GM21447 (cell line): ENCODE results near the gene MATCAP1.

Experiments used
- ATAC-seq: cut with Tn5 transposase; IDR thresholded peaks from one replicate; pipeline ENCODE4 v1.9.1; 2021; ENCODE audit not compliant: unreplicated experiment

Gene MATCAP1

DNA sequence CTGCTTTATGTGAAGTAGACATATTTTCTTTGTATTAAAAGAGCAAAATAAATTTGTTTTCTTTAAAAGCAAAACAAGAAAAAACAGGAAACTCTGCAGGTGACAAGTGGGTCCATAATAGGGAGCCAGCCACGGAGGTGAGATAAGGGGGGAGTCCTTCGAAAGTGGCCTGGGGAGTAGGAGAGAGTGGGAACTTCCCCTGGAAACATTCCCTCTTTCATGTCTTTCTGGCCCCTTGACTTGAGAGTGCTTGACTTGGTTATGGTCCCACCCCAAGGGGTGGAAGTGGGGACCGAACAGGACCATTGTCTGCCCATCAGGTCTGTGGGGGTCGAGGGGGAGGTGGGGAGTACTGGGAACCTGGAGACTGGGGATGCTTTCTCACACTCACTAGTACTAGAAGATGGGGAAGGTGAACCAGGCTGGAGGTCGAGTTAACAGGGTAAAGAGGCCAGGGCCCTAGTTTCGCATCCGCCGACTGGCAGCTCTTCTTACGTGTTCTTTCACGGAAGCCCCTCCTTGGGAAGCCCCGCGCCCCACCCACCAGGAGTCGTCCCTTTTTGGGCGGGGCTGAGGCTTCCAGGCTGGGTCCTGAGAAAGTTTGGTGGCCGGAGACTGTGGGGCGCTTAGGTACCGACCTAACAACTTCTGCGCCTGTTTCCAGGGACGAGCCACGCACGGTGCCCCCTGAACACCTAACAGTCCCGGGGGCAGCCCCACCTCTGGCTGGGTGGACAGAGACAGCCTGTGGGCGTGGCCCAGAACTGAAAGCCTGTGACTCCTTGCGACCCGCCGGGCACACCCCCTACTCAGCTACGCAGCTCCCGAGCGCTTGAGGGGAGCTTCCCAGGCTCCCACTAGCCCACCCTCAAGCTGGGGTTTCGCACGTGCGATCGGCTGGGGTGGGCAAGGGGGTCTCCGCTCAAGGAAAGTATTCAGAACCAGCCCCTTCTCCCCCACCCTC is 24.8 kb downstream of the MATCAP1 start:
- peak; percentile 43 for ATAC-seq

DNA sequence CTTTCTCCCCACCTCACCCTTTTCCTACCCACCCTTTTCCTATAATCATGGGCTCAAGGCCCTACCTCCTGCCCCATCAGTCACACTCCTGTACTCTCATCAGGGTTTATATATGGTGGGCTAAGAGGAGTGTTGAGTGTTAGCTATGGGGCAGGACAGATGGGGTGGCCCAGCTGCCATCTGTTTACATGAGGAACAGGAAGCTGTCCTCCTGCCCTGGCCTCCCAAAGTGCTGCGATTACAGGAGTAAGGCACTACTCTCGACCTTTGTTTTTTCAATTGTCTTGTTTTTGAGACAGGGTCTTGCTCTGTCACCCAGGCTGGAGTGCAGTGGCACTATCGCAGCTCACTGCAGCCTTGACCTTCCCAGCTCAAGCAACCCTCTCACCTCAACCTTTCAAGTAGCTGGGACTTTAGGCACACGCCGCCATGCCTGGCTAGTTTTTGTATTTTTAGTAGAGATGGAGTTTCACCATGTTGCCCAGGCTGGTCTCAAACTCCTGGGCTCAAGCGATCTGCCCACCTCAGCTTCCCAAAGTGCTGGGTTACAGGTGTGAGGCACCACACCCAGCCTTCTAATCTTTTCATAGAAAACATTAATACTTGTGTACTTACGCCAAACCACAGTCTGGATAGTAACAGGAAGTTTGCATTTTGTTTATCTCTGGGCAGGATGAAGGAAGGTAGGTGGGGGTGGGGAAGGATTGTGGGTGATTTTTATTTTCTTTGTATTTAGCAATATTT is 25.7 kb downstream of the MATCAP1 start:
- no peak for ATAC-seq

GRCh38 chr16:67157106-67157748 is 26.5 kb downstream of the MATCAP1 start:
- ATAC-seq: no peak

- ATAC-seq: no peak
Observed at GRCh38 chr16:67156143-67156844, 27.5 kb downstream of the MATCAP1 start.

GRCh38 chr16:67155295-67156142 is 28.2 kb downstream of the MATCAP1 start:
- no peak for ATAC-seq

DNA sequence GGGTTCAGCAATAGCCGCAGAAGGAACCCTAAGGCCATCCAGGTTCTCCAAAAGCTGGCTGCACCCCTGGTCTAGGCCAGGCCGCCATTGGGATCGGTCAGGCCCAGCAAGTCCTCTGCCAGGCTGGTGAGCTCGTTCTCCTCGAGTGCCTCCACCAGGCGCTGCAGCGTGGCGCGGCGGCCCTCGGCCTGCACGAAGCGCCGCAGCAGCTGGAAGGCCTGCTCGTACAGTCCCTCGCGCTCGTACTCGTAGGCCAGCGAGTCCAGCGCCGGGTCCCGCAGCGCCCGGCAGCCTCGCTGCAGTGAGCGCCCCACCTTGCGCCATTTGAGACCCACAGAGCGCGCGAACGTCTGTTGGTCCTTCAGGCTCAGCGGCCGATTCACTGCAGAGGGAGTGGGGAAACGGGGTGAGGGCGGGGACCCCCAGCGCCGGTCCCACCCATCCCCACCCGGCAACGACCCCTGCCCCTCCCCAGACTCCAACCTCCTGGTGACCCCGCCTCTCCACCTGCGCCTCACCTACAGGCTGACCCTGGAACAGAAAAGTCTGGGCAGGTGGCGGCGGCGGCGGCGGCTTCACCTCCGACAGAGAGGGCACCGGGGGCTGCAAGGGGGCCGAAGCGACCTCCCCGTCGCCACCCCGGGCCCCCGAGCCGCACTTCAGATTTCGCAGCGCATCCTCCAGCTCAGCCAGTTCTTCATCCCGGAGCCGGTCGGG is 29.0 kb downstream of the MATCAP1 start:
- ATAC-seq: no peak

DNA sequence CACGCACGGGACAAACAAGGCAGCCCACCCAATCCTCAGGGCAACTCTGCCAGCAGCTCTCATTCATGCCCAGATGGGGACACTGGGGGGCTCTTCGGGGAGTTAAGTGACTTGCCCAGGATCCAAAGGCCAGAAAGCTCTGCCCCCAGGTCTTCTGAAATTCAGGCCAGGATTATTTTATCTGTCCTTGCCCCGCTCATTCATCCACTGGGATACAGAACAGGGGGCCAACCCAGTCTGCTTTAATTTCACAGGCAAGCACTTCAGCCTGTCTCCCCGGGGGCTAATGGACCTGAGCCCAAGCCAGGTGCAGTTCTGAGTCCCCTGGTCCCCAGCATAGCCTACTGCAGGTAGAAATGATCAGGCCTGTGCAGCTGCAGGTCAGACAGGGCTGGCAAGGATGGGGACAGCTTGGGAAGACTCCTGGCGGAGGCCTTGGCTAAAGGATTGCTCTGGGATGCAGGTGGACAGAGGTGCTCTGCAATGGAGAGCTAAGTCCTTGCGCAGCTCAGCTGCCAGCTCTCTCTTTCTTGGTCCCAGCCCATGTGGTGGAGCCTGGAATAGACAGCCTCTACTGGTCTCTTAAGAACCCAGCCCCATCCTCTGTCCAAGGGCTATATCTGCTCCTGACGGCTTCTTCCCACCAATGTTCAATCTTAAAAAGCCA is 32.2 kb downstream of the MATCAP1 start:
- ATAC-seq: no peak

DNA sequence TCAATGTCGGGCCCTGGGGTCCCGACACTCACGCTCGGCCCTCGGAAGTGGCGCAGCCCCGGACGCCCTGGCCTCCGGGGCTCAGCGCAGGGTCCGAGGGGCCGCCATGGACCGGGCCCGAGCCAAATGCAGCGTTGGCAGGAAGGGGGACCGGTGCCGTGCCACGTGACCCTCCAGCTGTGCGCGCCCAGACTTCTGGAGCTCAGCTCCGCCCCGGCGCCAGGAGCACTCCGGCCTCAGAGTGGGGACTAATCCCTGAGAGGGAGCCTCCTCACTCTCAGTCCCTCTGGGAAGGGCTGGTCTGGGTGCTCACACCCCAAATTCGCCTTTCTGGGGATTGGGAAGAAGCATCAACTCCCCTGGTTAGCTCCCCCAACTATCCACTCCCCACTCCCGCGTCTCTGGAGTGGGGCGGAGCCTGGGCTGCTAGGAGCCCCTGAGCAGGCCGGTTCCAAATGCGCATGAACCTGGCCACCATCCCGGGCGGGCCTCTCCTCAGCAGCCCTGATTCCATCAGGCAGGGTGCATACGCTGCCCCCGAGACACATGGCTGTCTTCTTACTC is 32.8 kb downstream of the MATCAP1 start, which contains the start of gene B3GNT9:
Gene B3GNT9, minus strand, starts transcription at position 166 of the 564 bp plus-strand sequence. CDS start 513 bp downstream, outside the sequence.
- ATAC-seq: peak; percentile 64

- ATAC-seq: peak; percentile 27
Observed at GRCh38 chr16:67150047-67150832, 33.5 kb downstream of the MATCAP1 start.

DNA sequence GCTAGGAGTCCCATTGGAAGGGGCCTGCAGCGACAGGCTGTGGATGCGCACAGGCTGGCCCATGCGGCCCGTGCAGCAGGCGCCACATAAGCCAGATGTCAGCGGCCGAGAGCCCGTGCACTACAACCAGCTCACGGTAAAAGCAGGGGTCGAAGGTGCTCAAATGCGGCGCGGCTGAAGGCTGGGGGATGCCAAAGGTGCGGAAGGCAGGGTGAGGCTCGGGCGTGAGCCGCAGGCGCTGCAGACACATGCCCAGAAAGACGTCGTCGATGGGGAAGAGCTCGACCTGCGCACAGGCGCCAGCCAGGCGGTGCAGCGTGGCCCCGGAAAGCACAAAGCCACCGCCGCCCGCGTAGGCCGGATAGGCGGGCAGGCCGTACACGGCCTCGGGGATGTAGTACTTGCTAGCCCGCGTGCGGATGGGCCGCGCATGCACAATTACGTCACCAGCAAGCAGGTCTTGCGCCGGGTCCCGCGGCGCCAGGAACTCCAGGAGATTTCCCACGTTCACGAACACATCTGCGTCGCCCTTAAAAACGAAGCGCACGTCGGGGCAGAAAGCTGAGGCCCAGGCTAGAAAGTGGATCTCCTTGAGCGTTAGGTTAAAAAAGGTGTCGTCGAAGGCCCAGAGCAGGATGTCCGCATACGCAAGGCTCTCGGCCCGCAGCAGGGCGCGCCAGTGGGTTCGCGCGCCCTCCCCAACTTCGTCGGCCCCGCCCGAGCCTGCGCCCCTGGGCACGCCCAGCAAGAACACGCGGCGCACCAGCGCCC is 34.3 kb downstream of the MATCAP1 start:
- ATAC-seq: no peak

DNA sequence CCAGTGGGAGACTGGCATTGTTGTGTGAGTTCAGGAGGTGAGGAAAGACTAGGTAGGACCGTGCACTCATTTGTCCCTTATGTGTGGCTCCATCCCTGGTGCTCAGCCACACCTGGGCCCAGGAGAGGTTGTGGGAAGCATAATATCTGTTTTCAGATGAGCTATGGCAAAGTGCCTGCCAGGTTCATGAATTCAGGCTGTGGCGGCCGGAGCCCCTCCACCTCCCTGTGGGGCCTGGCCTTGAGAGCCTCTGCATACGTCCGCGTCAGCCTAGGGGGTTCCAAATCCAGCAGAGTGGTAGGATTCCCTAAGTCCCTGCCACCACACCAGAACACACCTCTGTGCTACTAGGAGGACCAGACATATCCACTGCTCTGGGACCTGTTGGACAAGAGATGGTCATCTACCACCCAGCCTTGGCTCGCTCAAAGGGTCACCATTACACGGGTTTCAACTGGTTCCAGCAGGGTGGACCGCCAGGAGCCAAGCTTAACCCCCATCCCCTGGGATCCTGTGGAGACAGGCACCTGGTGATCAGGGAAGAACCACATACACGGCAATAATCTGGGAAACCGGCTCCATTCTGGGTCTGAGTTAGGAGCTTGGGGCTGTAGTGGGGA is 35.0 kb downstream of the MATCAP1 start:
- no peak for ATAC-seq

GRCh38 chr16:67148221-67148620 is 35.5 kb downstream of the MATCAP1 start:
- ATAC-seq: no peak

- ATAC-seq: no peak
Observed at GRCh38 chr16:67147437-67148140, 36.2 kb downstream of the MATCAP1 start.

GRCh38 chr16:67146523-67147357 is 37.0 kb downstream of the MATCAP1 start:
- no peak for ATAC-seq

DNA sequence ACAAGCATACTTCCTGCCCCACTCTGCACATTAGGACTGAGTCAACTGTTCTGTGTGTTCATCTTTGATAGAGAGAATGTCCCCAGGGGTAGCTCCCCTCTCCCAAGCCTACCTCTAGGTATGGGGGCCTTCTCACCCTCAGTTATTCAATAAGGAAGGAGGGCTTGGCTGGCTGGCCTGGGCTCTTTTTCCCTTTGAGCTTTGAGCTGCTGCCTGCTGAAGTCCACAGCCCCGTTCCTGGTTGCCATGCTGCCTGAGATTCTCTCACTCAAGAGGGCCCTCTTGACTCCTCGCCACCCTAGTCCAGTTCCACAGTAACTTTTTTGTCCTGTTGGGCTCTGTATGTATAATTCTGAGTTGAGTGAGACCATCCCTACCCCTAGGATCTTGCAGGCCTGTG is 38.0 kb downstream of the MATCAP1 start:
- no peak for ATAC-seq
